Measurements from ENCODE around the gene KNOP1.

Gene KNOP1

GRCh38 chr16:19706846-19707245 lies 11.2 kb downstream of the KNOP1 start:
- no peak for DNase-seq

- DNase-seq, result no peak
Measured at GRCh38 chr16:19705843-19706242, 12.2 kb downstream of the KNOP1 start.

- DNase-seq, result no peak
Measured at GRCh38 chr16:19705146-19705501, 12.9 kb downstream of the KNOP1 start.

- no peak for DNase-seq
Measured at GRCh38 chr16:19704321-19705145, 13.5 kb downstream of the KNOP1 start.

GRCh38 chr16:19703172-19703889 lies 14.7 kb downstream of the KNOP1 start:
- DNase-seq, result no peak

- DNase-seq, result no peak
Measured at GRCh38 chr16:19701091-19701490, 16.9 kb downstream of the KNOP1 start.

- no peak for DNase-seq
Measured at GRCh38 chr16:19700319-19700781, 17.7 kb downstream of the KNOP1 start.

- no peak for DNase-seq
Measured at GRCh38 chr16:19699472-19699871, 18.6 kb downstream of the KNOP1 start.

GRCh38 chr16:19698480-19699465 lies 19.3 kb downstream of the KNOP1 start:
- no peak for DNase-seq

GRCh38 chr16:19697756-19698318 lies 20.2 kb downstream of the KNOP1 start:
- no peak for DNase-seq

GRCh38 chr16:19696961-19697360 lies 21.1 kb downstream of the KNOP1 start:
- DNase-seq, result no peak

- peak; percentile 19 for DNase-seq
Measured at GRCh38 chr16:19696328-19696727, 21.7 kb downstream of the KNOP1 start.

GRCh38 chr16:19694989-19695388 lies 23.0 kb downstream of the KNOP1 start:
- DNase-seq, result no peak

GRCh38 chr16:19691161-19691711 lies 26.8 kb downstream of the KNOP1 start:
- no peak for DNase-seq

- no peak for DNase-seq
Measured at GRCh38 chr16:19690196-19690595, 27.8 kb downstream of the KNOP1 start.

- no peak for DNase-seq
Measured at GRCh38 chr16:19689342-19689741, 28.7 kb downstream of the KNOP1 start.

GRCh38 chr16:19688396-19689024 lies 29.5 kb downstream of the KNOP1 start:
- DNase-seq, result no peak

GRCh38 chr16:19687279-19687678 lies 30.7 kb downstream of the KNOP1 start:
- no peak for DNase-seq

GRCh38 chr16:19685176-19685575 lies 32.9 kb downstream of the KNOP1 start:
- DNase-seq, result no peak

- DNase-seq, result no peak
Measured at GRCh38 chr16:19683453-19684236, 34.4 kb downstream of the KNOP1 start.

- no peak for DNase-seq
Measured at GRCh38 chr16:19681637-19682036, 36.4 kb downstream of the KNOP1 start.

Measured in activated CD4-positive, alpha-beta T cell treated with anti-CD3 and anti-CD28 coated beads, Interleukin-2, Interleukin-6, amounts not matched to agents 100 ng/mL and 50 ng/mL, durations not matched to agents 16 hours and 8 hours (primary cell).